Adrenal gland (tissue), 5 donors: ENCODE data around the gene SULT4A1.

Experiments
- POLR2A ChIP-seq, 2 donors: fragments of 450-650 bp; IDR thresholded peaks; one replicate each; pipeline ENCODE4 v1.6.1; 2017; ENCODE audit warnings: antibody characterized with exemption in 2 of 2, mild to moderate bottlenecking in 2 of 2, moderate library complexity in 1 of 2
- TF ChIP-seq, protein P1 (sequence below), 6 experiments: fragments of 450-650 bp in 4 of 6; fragments of 200-600 bp in 2 of 6; sonication (generic) in 1 of 6; IDR thresholded peaks; 1 replicate in 5 of 6; 2 replicates in 1 of 6; pipeline versions ENCODE4 v1.5.1 to v1.8.0; 2016 to 2021; ENCODE audit warnings: antibody characterized with exemption in 6 of 6, mild to moderate bottlenecking in 2 of 6, moderate library complexity in 1 of 6
- donor health status: DM: no; HTN: no; CAD: no.

DNA sequence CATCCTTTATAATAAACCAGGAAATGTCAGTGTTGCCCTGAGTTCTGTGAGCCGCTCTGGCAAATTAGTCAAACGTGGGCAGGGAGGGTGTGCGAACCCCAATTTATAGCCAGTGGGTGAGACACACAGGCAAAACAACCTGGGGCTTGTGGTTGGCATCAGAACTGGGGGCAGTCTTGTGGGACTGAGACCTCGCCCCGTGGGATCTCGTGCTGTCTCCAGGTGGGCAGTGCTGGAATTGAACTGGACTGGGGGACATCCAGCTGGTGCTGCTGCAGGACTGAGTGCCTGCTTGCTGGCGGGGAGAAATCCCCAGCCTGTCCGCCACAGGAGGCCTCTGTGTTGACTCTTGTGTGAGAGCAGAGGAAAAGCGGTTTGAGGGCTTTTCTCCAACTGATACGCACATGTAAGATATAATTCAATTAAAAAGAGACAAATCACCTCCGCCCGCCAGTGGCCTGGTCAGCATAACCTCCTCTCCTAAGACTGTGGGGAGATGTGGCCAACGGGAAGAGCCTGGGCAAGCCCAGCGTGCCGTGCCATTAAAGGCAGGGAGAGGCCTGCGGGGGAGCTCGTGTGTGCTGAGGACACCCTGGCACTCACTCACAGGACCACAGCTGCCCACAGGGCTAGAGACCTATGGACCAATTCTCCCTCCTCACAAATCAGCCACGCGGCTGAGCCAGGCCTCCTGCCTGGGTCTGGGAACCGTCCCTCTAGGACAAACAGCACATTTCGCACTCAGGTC lies 18.4 kb downstream of the SULT4A1 start:
- TF ChIP-seq, protein P1, sequence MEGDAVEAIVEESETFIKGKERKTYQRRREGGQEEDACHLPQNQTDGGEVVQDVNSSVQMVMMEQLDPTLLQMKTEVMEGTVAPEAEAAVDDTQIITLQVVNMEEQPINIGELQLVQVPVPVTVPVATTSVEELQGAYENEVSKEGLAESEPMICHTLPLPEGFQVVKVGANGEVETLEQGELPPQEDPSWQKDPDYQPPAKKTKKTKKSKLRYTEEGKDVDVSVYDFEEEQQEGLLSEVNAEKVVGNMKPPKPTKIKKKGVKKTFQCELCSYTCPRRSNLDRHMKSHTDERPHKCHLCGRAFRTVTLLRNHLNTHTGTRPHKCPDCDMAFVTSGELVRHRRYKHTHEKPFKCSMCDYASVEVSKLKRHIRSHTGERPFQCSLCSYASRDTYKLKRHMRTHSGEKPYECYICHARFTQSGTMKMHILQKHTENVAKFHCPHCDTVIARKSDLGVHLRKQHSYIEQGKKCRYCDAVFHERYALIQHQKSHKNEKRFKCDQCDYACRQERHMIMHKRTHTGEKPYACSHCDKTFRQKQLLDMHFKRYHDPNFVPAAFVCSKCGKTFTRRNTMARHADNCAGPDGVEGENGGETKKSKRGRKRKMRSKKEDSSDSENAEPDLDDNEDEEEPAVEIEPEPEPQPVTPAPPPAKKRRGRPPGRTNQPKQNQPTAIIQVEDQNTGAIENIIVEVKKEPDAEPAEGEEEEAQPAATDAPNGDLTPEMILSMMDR (IDR thresholded peaks at IDR 0.05) = no peak
- no peak for TF ChIP-seq POLR2A (IDR thresholded peaks at IDR 0.05)
